Thyroid gland (tissue), 4 donors: ENCODE data around the gene SHE.

Source experiments
- CTCF ChIP-seq, 6 experiments: fragments of 200-600 bp in 3 of 6; fragments of 450-650 bp in 3 of 6; sonication (generic) in 3 of 6; IDR thresholded peaks; one replicate each; pipeline ENCODE4 v1.5.1; 2016 to 2019; ENCODE audit warnings: antibody characterized with exemption in 6 of 6, mild to moderate bottlenecking in 2 of 6, inconsistent platforms in 1 of 6, moderate library complexity in 1 of 6
- POLR2A ChIP-seq, 2 donors: fragments of 450-650 bp; IDR thresholded peaks; one replicate each; pipeline ENCODE4 v1.6.1; 2017; ENCODE audit warnings: antibody characterized with exemption in 2 of 2, mild to moderate bottlenecking in 2 of 2, moderate library complexity in 1 of 2

GRCh38 chr1:154492115-154492514 is 10.1 kb downstream of the SHE start:
- no peak for TF ChIP-seq CTCF (IDR thresholded peaks at IDR 0.05)
- no peak for TF ChIP-seq POLR2A (IDR thresholded peaks at IDR 0.05)
